Transverse colon (tissue), 4 donors: ENCODE data around the gene HMGN4. TPM values are rescaled to one million over a fixed set of nuclear protein-coding genes. Genes with fewer than 3 reads are reported as not detected.
"Not testable (repeated sequence)": the region's sequence is repeated elsewhere in the genome, so short reads cannot be mapped to it uniquely, and the experiment has no call there.

Source experiments
- DNase-seq: peaks from one replicate; pipeline ENCODE4 v3.0.0-alpha.2; 2019
- H3K27ac ChIP-seq, 4 donors: fragments of 200-600 bp; sonication (generic); 2 replicates each; pipeline ENCODE4 v1.5.1; 2016 to 2018; ENCODE audit warnings: inconsistent platforms in 4 of 4
- H3K27me3 ChIP-seq: fragments of 200-600 bp; sonication (generic); 2 replicates; pipeline ENCODE4 v1.5.1; 2017; ENCODE audit warnings: inconsistent platforms
- H3K36me3 ChIP-seq, 4 donors: fragments of 200-600 bp; sonication (generic); 2 replicates each; pipeline ENCODE4 v1.5.1; 2017 to 2019; ENCODE audit warnings: inconsistent platforms in 4 of 4
- H3K4me1 ChIP-seq, 4 donors: fragments of 200-600 bp; sonication (generic); 2 replicates each; pipeline ENCODE4 v1.5.1; 2017 to 2020; ENCODE audit warnings: inconsistent platforms in 4 of 4
- H3K4me3 ChIP-seq, 4 donors: fragments of 200-600 bp; sonication (generic); 1 replicate in 1 of 4; 2 replicates in 3 of 4; pipeline versions ENCODE4 v1.5.1 to v1.6.1; 2017 to 2019; ENCODE audit warnings: inconsistent platforms in 4 of 4
- H3K9me3 ChIP-seq, 2 donors: fragments of 200-600 bp; sonication (generic); 2 replicates each; pipeline ENCODE4 v1.5.1; 2017 to 2019; ENCODE audit warnings: inconsistent platforms in 2 of 2
- CTCF ChIP-seq, 5 experiments: fragments of 200-600 bp in 3 of 5; fragments of 450-650 bp in 2 of 5; sonication (generic) in 3 of 5; IDR thresholded peaks; 1 replicate in 2 of 5; 2 replicates in 3 of 5; pipeline ENCODE4 v1.5.1; 2016 to 2017; ENCODE audit warnings: antibody characterized with exemption in 5 of 5, inconsistent platforms in 3 of 5, mild to moderate bottlenecking in 2 of 5, moderate library complexity in 1 of 5
- EP300 ChIP-seq: sonication (generic); formaldehyde crosslinking; IDR thresholded peaks from one replicate; pipeline ENCODE4 v1.6.1; 2017; ENCODE audit warnings: antibody characterized with exemption, low read depth
- POLR2A ChIP-seq: fragments of 450-650 bp; IDR thresholded peaks from one replicate; pipeline ENCODE4 v1.6.1; 2016; ENCODE audit warnings: antibody characterized with exemption, mild to moderate bottlenecking, moderate library complexity
- POLR2AphosphoS5 ChIP-seq, 3 donors: sonication (generic); formaldehyde crosslinking; IDR thresholded peaks; one replicate each; pipeline ENCODE4 v1.6.1; 2016; ENCODE audit warnings: antibody characterized with exemption in 3 of 3
- WGBS, 2 donors: methylation state at CpG; one replicate each; pipeline ENCODE4 v1.1.5; 2018; ENCODE audit warnings: low coverage in 1 of 2; 5-methylcytosine and 5-hydroxymethylcytosine counted together
- in situ Hi-C, 4 donors: fragments of 200-750 bp; cut with MboI; loops; one replicate each; pipeline versions ENCODE4 v1.15.0 to v1.15.1; 2017; ENCODE audit warnings: low sequenced_read_pairs in 3 of 4, low pct_ligation_motif_present in 1 of 4, low pct_unique_long_range_greater_than_20kb in 1 of 4
- intact Hi-C: fragments of 100-400 bp; cut with DNase I; formaldehyde crosslinking; loops from one replicate; pipeline ENCODE4 v1.15.1; 2023; ENCODE audit warnings: low total_unique reads
- total RNA-seq, 4 donors: library from RNA; depleted of rRNA; stranded (reverse); fragments of >200 nt; gene quantifications; one replicate each; pipeline ENCODE4 v1.1.0, GENCODE V29; 2016

Gene HMGN4
- total RNA-seq, 4 donors from 2014 or later: 20.3 to 69.6 (median 62.8) TPM

GRCh38 chr6:26520850-26521599 lies 17.1 kb upstream of the HMGN4 start:
- peak in 2 of 5 experiments; percentile 19 to 24 for TF ChIP-seq CTCF (IDR thresholded peaks at IDR 0.05)
- peak; percentile 59 to 88 (median 84) for TF ChIP-seq POLR2AphosphoS5 (IDR thresholded peaks at IDR 0.05)
- TF ChIP-seq POLR2A: peak; percentile 9
- TF ChIP-seq EP300: no peak
- in situ Hi-C loops (no loop called here), intact Hi-C loops (no loop called here)
- H3K27me3 ChIP-seq: no peaks in the 10 kb centered on the region
- H3K4me1 ChIP-seq: peaks cover 0 to 16% (median 5%) of the 10 kb centered on the region in 4 donors
- 1% methylated on average over 20 to 27 of the region's 49 CpGs for WGBS, 2 donors
- peak overlapping the region; percentile 94 to 99 (median 95) for H3K27ac ChIP-seq
- DNase-seq: peak; percentile 90
- H3K36me3 ChIP-seq: no peaks in the 10 kb centered on the region
- no peaks in the 10 kb centered on the region for H3K9me3 ChIP-seq
- H3K4me3 ChIP-seq: peak overlapping the region; percentile 37 to 65 (median 56)

GRCh38 chr6:26521600-26522391 lies 16.4 kb upstream of the HMGN4 start:
- DNase-seq: peak; percentile 87
- 5 to 16% methylated on average over 26 to 57 of the region's 74 CpGs for WGBS, 2 donors
- H3K27ac ChIP-seq: peak overlapping the region; percentile 94 to 99 (median 95)
- peak; percentile 68 for TF ChIP-seq POLR2A
- no peak for TF ChIP-seq EP300
- TF ChIP-seq CTCF (IDR thresholded peaks at IDR 0.05): peak in 4 of 5 experiments; percentile 8 to 45 (median 26)
- peak in 2 of 3 donors; percentile 42 to 61 for TF ChIP-seq POLR2AphosphoS5 (IDR thresholded peaks at IDR 0.05)
- intact Hi-C loops: no loop called here
- H3K4me1 ChIP-seq: peaks cover 0 to 16% (median 5%) of the 10 kb centered on the region in 4 donors
- no peaks in the 10 kb centered on the region for H3K9me3 ChIP-seq
- H3K27me3 ChIP-seq: no peaks in the 10 kb centered on the region
- in situ Hi-C loops: no loop called here
- peak overlapping the region; percentile 37 to 65 (median 56) for H3K4me3 ChIP-seq
- no peaks in the 10 kb centered on the region for H3K36me3 ChIP-seq

GRCh38 chr6:26522486-26523228 lies 15.5 kb upstream of the HMGN4 start:
- H3K27ac ChIP-seq: peak overlapping the region; percentile 94 to 99 (median 95)
- H3K27me3 ChIP-seq, DNase-seq, H3K36me3 ChIP-seq, H3K9me3 ChIP-seq, intact Hi-C loops, in situ Hi-C loops: not testable (repeated sequence)
- WGBS, 2 donors: 69 to 71% methylated on average over 11 of the region's 11 CpGs
- H3K4me3 ChIP-seq: peak overlapping the region in 3 of 4 donors; percentile 37 to 62 (median 51)
- H3K4me1 ChIP-seq: peaks cover 0 to 16% (median 5%) of the 10 kb centered on the region in 4 donors

GRCh38 chr6:26524314-26524713 lies 13.9 kb upstream of the HMGN4 start:
- H3K27ac ChIP-seq, DNase-seq, H3K9me3 ChIP-seq, H3K27me3 ChIP-seq, intact Hi-C loops, H3K36me3 ChIP-seq, H3K4me3 ChIP-seq, in situ Hi-C loops: not testable (repeated sequence)
- peaks cover 0 to 16% (median 5%) of the 10 kb centered on the region in 4 donors for H3K4me1 ChIP-seq
- 92 to 95% methylated on average over 2 of the region's 2 CpGs for WGBS, 2 donors
